ENCODE data around the gene PEX26.
"Not testable (repeated sequence)": the region's sequence is repeated elsewhere in the genome, so short reads cannot be mapped to it uniquely, and the experiment has no call there.

PEX26 gene

DNA sequence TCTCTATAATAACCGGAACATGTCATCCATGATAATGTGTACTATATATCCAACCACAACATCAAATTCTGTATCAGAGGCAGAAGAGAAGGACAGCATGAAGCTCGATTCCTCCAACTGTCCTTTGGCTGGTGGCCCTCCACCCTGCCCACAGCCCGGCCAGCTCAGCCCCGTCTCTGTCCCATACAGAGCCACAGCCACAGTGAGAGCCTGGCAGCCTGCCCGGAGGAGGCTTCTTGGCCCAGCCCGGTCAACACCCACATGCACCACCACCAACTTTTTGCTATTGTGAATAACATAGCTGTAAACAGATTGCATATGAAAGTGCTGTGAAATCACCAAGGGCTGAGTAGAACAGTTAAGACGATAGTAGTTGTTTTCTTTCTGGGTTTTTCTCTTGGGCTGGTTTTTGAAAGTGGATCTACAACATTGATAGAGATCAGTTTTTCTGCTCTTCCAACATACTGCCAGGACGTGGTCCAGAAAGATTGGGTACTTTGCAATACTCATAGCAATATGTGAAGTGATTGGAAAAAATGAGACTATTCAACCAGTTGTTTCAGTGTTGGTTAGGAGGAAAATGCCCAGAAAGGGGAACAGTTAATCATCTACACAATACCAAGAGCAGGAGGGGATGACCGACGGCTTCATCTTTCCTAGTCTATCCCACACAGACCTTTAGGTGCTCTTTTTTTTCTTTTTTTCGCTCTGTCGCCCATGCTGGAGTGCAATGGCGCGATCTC is 25.9 kb downstream of the PEX26 start:
- TF ChIP-seq, protein P1, sequence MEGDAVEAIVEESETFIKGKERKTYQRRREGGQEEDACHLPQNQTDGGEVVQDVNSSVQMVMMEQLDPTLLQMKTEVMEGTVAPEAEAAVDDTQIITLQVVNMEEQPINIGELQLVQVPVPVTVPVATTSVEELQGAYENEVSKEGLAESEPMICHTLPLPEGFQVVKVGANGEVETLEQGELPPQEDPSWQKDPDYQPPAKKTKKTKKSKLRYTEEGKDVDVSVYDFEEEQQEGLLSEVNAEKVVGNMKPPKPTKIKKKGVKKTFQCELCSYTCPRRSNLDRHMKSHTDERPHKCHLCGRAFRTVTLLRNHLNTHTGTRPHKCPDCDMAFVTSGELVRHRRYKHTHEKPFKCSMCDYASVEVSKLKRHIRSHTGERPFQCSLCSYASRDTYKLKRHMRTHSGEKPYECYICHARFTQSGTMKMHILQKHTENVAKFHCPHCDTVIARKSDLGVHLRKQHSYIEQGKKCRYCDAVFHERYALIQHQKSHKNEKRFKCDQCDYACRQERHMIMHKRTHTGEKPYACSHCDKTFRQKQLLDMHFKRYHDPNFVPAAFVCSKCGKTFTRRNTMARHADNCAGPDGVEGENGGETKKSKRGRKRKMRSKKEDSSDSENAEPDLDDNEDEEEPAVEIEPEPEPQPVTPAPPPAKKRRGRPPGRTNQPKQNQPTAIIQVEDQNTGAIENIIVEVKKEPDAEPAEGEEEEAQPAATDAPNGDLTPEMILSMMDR (IDR thresholded peaks at IDR 0.05; ENCODE audit: borderline replicate concordance, insufficient read depth, low read depth, low read length): no peak
- no peak overlapping the region for H3K4me3 ChIP-seq (ENCODE audit: low read depth, low read length)

DNA sequence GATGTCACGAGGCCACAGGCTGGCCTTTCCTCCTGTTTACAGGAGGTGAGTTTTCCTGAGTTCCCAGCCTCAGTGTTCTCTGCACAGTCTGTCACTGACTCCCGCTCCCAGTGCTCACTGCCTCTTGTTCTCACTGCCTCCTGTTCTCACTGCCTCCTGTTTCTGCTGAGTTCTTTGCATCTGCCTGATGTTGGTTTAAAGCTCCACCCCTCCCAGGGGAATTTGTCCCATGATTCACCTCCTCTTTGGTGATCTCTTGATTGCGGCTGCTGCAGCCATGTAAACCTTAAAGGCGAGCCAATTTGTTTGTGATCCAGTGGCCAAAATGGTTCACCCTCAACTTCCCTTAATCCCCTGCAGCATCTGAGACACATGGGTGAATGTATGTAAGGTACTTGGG is 26.8 kb downstream of the PEX26 start:
- no peak overlapping the region for H3K4me3 ChIP-seq (ENCODE audit: low read depth, low read length)
- TF ChIP-seq, protein P1 (IDR thresholded peaks at IDR 0.05; ENCODE audit: borderline replicate concordance, insufficient read depth, low read depth, low read length): no peak

DNA sequence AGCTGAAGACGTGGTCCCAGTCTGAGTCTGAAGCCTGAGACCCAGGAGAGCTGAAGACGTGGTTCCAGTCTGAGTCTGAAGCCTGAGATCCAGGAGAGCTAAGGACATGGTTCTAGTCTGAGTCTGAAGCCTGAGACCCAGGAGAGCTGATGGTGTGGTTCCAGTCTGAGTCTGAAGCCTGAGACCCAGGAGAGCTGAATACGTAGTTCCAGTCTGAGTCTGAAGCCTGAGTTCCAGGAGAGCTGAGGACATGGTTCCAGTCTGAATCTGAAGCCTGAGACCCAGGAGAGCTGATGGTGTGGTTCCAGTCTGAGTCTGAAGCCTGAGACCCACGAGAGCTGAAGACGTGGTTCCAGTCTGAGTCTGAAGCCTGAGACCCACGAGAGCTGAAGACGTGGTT is 28.2 kb downstream of the PEX26 start:
- peak overlapping the region; percentile 21 for H3K4me3 ChIP-seq (ENCODE audit: low read depth, low read length)

DNA sequence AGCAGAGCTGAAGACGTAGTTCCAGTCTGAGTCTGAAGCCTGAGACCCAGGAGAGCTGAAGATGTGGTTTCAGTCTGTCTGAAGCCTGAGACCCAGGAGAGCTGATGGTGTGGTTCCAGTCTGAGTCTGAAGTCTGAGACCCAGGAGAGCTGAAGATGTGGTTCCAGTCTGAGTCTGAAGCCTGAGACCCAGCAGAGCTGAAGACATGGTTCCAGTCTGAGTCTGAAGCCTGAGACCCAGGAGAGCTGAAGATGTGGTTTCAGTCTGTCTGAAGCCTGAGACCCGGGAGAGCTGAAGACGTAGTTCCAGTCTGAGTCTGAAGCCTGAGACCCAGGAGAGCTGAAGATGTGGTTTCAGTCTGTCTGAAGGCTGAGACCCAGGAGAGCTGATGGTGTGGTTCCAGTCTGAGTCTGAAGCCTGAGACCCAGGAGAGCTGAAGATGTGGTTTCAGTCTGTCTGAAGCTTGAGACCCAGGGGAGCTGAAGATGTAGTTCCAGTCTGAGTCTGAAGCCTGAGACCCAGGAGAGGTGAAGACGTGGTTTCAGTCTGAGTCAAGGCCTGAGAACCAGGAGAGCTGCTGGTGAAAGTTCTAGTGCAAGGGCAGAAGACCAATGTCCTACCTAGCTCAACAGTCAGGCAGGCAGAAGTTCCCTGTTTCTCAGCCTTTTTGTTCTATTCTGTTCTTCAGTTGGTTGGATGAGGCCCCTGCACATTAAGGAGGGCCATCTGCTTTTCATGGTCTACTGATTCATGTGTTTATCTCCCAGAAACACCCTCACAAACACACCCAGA is 29.0 kb downstream of the PEX26 start:
- not testable (repeated sequence) for H3K4me3 ChIP-seq (ENCODE audit: low read depth, low read length)

DNA sequence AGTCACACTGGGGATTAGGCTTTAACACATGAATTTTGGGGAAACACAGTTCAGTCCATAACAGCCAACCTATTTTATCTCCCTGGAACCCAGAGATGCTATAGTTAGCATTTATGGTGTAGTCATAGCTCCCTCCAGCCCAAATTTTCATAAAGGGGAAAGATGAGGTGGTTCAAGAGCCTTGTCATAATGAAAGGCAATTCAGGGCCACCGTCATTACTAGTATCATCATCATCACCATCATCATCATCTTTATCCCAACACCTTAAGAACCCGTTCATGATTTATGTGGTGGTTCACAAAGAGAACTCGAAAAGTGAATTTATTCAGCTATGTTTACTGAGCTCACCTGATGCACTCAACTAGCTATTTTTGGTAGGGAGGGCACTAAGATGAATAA is 30.4 kb downstream of the PEX26 start:
- TF ChIP-seq, protein P1 (IDR thresholded peaks at IDR 0.05; ENCODE audit: borderline replicate concordance, insufficient read depth, low read depth, low read length): no peak
- H3K4me3 ChIP-seq (ENCODE audit: low read depth, low read length): no peak overlapping the region

DNA sequence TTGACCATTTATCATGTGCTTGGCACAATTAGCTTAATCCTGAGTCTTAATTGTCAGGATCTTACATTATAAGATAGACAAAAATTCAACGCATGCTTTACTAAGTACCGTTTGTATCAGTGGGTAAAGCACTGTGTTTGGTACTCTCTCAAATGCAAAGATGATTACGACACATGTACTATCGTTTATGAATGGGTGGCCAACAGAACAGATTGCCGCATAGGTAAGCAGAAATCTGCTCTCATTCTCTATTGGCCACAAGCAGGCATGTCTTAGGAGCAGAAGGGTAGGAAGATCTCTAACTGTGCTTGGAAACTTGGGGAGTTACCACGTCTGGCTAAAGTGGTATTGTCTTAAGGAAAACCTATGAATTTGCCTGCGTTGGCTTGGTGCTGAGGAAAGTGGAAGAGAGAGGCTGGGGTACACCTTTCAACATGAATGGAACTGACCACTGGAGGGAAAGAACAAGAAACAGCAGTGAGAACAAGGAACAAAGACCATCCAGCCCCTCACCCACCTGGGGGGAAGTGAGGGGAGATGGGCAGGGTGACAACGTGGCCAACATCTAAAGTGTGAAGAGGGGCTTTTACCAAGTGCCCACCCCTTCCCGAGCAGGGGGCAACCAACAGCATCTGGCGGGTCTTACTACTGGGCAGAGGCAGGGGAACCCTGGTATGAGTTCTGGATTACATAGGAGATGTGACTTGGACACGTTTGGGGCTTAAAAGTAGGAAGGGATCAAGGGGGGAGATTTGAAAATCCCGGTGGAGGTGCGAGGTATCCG is 31.8 kb downstream of the PEX26 start:
- peak overlapping the region; percentile 48 for H3K4me3 ChIP-seq (ENCODE audit: low read depth, low read length)
- TF ChIP-seq, protein P1 (IDR thresholded peaks at IDR 0.05; ENCODE audit: borderline replicate concordance, insufficient read depth, low read depth, low read length): no peak

DNA sequence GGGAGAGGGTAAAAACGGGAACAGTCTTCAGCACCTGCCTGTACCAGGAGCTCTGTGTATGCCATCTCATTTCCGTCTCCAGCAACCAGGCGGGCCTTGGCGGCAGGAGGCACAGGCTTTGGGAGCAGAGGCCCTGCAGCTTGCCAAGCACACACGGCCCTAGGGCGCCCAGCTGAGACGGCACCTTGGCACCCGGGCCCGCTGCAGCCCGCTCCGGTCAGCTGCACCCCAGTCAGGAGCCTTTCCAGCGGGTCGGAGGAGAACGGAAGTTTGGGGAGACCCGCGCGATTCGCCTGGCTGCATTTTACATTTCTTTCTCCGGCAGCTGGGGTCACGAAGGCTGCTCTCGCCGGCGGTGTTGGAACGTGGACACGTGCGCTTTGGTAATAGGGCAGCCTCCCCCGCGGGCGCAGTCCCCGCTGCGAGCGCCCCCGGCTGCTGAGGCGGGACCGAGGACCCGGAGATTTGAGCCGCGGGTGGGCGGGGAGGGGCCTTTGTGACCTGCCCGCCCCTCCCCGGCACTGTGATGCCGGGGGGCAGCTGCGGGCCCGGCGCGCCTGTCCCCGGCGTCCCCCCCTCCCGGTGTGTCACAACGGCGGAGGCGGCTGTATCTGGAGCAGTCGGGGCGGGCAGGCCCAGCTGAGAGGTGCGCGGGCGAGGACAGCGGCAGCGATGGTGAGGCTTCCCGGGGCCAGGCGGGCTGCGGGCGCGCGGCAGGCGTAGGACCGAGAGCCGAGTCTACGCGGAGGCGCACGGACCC is 32.6 kb downstream of the PEX26 start, which contains the start of gene TUBA8:
TSS of gene TUBA8 (plus strand) at position 616 of the 760 bp plus-strand sequence. CDS start at position 673, 57 bp downstream.
- TF ChIP-seq, protein P1 (IDR thresholded peaks at IDR 0.05; ENCODE audit: borderline replicate concordance, insufficient read depth, low read depth, low read length): no peak
- H3K4me3 ChIP-seq (ENCODE audit: low read depth, low read length): peak within 1 kb of the TSS; percentile 48

All from GM12875 (cell line).